H1 (cell line): ENCODE measurements around the gene ZC3H8. TPM values are rescaled to one million over a fixed set of nuclear protein-coding genes. Genes with fewer than 3 reads are reported as not detected.

Experiments used
- CTCF ChIA-PET: fragments of 300-600 bp; sonication (Branson Sonifier 250); formaldehyde crosslinking; loops from one replicate; lab custom pipeline; 2021; ENCODE audit not compliant: partially characterized antibody; lab: Charles Lee
- POLR2A ChIA-PET: fragments of 300-600 bp; sonication (Branson Sonifier 250); formaldehyde crosslinking; loops from one replicate; lab custom pipeline; 2021; ENCODE audit warnings: inconsistent platforms; ENCODE audit not compliant: partially characterized antibody; lab: Charles Lee
- DNase-seq, 2 experiments: peaks; one replicate each; pipeline versions ENCODE4 v3.0.0 to v3.0.0-alpha.2; 2010 to 2022; ENCODE audit warnings: low spot score in 2 of 2, low read depth in 1 of 2, mixed read lengths in 1 of 2
- FAIRE-seq: peaks from 2 replicates; lab custom pipeline; 2011; peaks lifted over from hg19 to GRCh38; lab: Jason Lieb, UNC
- H2AFZ ChIP-seq: 2 replicates; pipeline ENCODE4 v1.8.1; 2012; ENCODE audit warnings: low read length, inconsistent platforms
- H2AK5ac ChIP-seq: 2 replicates; pipeline ENCODE4 v1.6.1; 2013; ENCODE audit warnings: low read depth, low read length
- H2BK120ac ChIP-seq: replicated peaks from 2 replicates; pipeline ENCODE3; 2013; ENCODE audit warnings: low read depth, low read length, inconsistent platforms
- H2BK12ac ChIP-seq: 2 replicates; pipeline ENCODE4 v1.6.1; 2013; ENCODE audit warnings: low read depth, low read length
- H2BK15ac ChIP-seq: 2 replicates; pipeline ENCODE4 v1.6.1; 2013; ENCODE audit warnings: low read length
- H2BK20ac ChIP-seq: 2 replicates; pipeline ENCODE4 v1.6.1; 2013; ENCODE audit warnings: low read length
- H2BK5ac ChIP-seq: 2 replicates; pipeline ENCODE4 v1.6.1; 2013; ENCODE audit warnings: low read depth, low read length
- H3K14ac ChIP-seq: 2 replicates; pipeline ENCODE4 v1.6.1; 2013; ENCODE audit warnings: inconsistent platforms; ENCODE audit not compliant: insufficient read length
- H3K18ac ChIP-seq: 2 replicates; pipeline ENCODE4 v1.6.1; 2013; ENCODE audit warnings: low read length; ENCODE audit errors: extremely low read depth
- H3K23ac ChIP-seq: 2 replicates; pipeline ENCODE4 v1.6.1; 2013; ENCODE audit warnings: inconsistent platforms; ENCODE audit not compliant: insufficient read length
- H3K23me2 ChIP-seq: 2 replicates; pipeline ENCODE4 v1.6.1; 2013; ENCODE audit warnings: low read depth, low read length
- H3K27ac ChIP-seq: 2 replicates; pipeline ENCODE4 v1.6.1; 2011; ENCODE audit warnings: low read depth, low read length, inconsistent platforms
- H3K27me3 ChIP-seq, 4 experiments: replicated peaks in 1 of 4; 1 replicate in 1 of 4; 2 replicates in 3 of 4; pipeline versions ENCODE4 v1.6.1 to v1.8.1; 2011 to 2013; ENCODE audit warnings: low read length in 3 of 4, mild to moderate bottlenecking in 3 of 4, inconsistent platforms in 2 of 4, mixed read lengths in 2 of 4, moderate library complexity in 1 of 4; ENCODE audit not compliant: control insufficient read depth in 3 of 4, insufficient read depth in 3 of 4; ENCODE audit errors: extremely low read depth in 1 of 4
- H3K36me3 ChIP-seq, 4 experiments: 2 replicates each; pipeline versions ENCODE4 v1.6.1 to v1.8.1; 2011 to 2013; ENCODE audit warnings: mild to moderate bottlenecking in 4 of 4, low read length in 3 of 4, moderate library complexity in 2 of 4, control low read depth in 1 of 4, inconsistent platforms in 1 of 4; ENCODE audit not compliant: insufficient read depth in 4 of 4, control insufficient read depth in 2 of 4
- H3K4ac ChIP-seq: replicated peaks from 2 replicates; pipeline ENCODE3; 2013; ENCODE audit warnings: low read length, low read depth, mixed read lengths, inconsistent platforms; ENCODE audit not compliant: insufficient read length
- H3K4me1 ChIP-seq, 4 experiments: replicated peaks in 1 of 4; 1 replicate in 1 of 4; 2 replicates in 3 of 4; pipeline versions ENCODE4 v1.6.1 to v1.8.1; 2011 to 2013; ENCODE audit warnings: low read length in 3 of 4, inconsistent platforms in 2 of 4, mixed read lengths in 1 of 4; ENCODE audit not compliant: insufficient read depth in 4 of 4, control insufficient read depth in 3 of 4
- H3K4me2 ChIP-seq, 2 experiments: 2 replicates each; pipeline versions ENCODE4 v1.6.1 to v1.8.1; 2011 to 2013; ENCODE audit warnings: low read depth in 2 of 2, low read length in 2 of 2, control low read depth in 1 of 2, inconsistent platforms in 1 of 2, mild to moderate bottlenecking in 1 of 2; ENCODE audit not compliant: insufficient read depth in 1 of 2
- H3K4me3 ChIP-seq, 4 experiments: fragments of 200-600, 300-600 bp in 1 of 4; sonication (generic), shearing (Covaris generic), sonication (Bioruptor Twin) in 1 of 4; 2 replicates each; pipeline versions ENCODE4 v1.5.1 to v1.8.1; 2011 to 2016; ENCODE audit warnings: low read length in 4 of 4, low read depth in 3 of 4, control low read depth in 2 of 4, inconsistent platforms in 2 of 4, mild to moderate bottlenecking in 2 of 4, mixed read lengths in 1 of 4, moderate library complexity in 1 of 4; ENCODE audit not compliant: insufficient read depth in 2 of 4; ENCODE audit errors: extremely low read depth in 1 of 4
- H3K56ac ChIP-seq: replicated peaks from 2 replicates; pipeline ENCODE3; 2013; ENCODE audit warnings: low read depth, mild to moderate bottlenecking, mixed read lengths, low read length, inconsistent platforms; ENCODE audit not compliant: insufficient read length
- H3K79me1 ChIP-seq: 2 replicates; pipeline ENCODE4 v1.6.1; 2013; ENCODE audit warnings: low read depth, low read length, control low read depth
- H3K79me2 ChIP-seq, 2 experiments: 2 replicates each; pipeline versions ENCODE4 v1.6.1 to v1.8.1; 2012 to 2013; ENCODE audit warnings: low read length in 2 of 2, mild to moderate bottlenecking in 2 of 2, inconsistent platforms in 1 of 2; ENCODE audit not compliant: insufficient read depth in 2 of 2, control insufficient read depth in 1 of 2
- H3K9ac ChIP-seq, 4 experiments: replicated peaks in 1 of 4; 1 replicate in 1 of 4; 2 replicates in 3 of 4; pipeline versions ENCODE4 v1.6.1 to v1.8.1; 2011 to 2013; ENCODE audit warnings: low read depth in 3 of 4, low read length in 3 of 4, control low read depth in 2 of 4, mild to moderate bottlenecking in 2 of 4, moderate library complexity in 2 of 4, inconsistent platforms in 1 of 4; ENCODE audit errors: extremely low read depth in 1 of 4
- H3K9me3 ChIP-seq, 2 experiments: 2 replicates each; pipeline versions ENCODE4 v1.6.1 to v1.8.1; 2012 to 2013; ENCODE audit warnings: mild to moderate bottlenecking in 2 of 2, moderate library complexity in 2 of 2, control low read depth in 1 of 2, inconsistent platforms in 1 of 2, low read depth in 1 of 2, low read length in 1 of 2, mixed read lengths in 1 of 2; ENCODE audit not compliant: insufficient read depth in 2 of 2
- H4K20me1 ChIP-seq, 2 experiments: replicated peaks in 1 of 2; 2 replicates each; pipeline versions ENCODE3 to v1.8.1; 2011 to 2013; ENCODE audit warnings: inconsistent platforms in 2 of 2, low read length in 2 of 2, mild to moderate bottlenecking in 1 of 2; ENCODE audit not compliant: insufficient read depth in 2 of 2, control insufficient read depth in 1 of 2
- H4K5ac ChIP-seq: 2 replicates; pipeline ENCODE4 v1.6.1; 2013; ENCODE audit warnings: low read length, low read depth, mixed read lengths, inconsistent platforms; ENCODE audit not compliant: insufficient read length
- H4K8ac ChIP-seq: 2 replicates; pipeline ENCODE4 v1.8.0; 2013; ENCODE audit warnings: mild to moderate bottlenecking, moderate library complexity, low read length, inconsistent platforms; ENCODE audit not compliant: insufficient read depth; ENCODE audit errors: extremely low read depth
- H4K91ac ChIP-seq: replicated peaks from 2 replicates; pipeline ENCODE3; 2013; ENCODE audit warnings: low read length, mixed read lengths, inconsistent platforms; ENCODE audit not compliant: insufficient read length
- E2F6 ChIP-seq: IDR thresholded peaks from 2 replicates; pipeline ENCODE4 v1.6.1; 2012; ENCODE audit warnings: inconsistent platforms
- EZH2 ChIP-seq: fragments of 200-600 bp; sonication (generic); IDR thresholded peaks from 2 replicates; pipeline ENCODE4 v1.7.1; 2012; ENCODE audit warnings: low read depth, mild to moderate bottlenecking, moderate library complexity, low read length, inconsistent platforms; ENCODE audit not compliant: severe bottlenecking
- WGBS, 2 experiments: shearing (Covaris generic) in 1 of 2; methylation state at CpG; one replicate each; pipeline versions ENCODE4 v1.1.6 to v1.1.7; 2013 to 2015; ENCODE audit warnings: low lambda C conversion rate in 2 of 2, mixed read lengths in 2 of 2, inconsistent platforms in 1 of 2, low coverage in 1 of 2, missing lambda C conversion rate in 1 of 2; ENCODE audit not compliant: insufficient replicate concordance in 2 of 2, insufficient coverage in 1 of 2, insufficient read length in 1 of 2; ENCODE audit errors: extremely low coverage in 1 of 2, missing lambda C conversion rate in 1 of 2; 5-methylcytosine and 5-hydroxymethylcytosine counted together
- polyA plus RNA-seq, 7 experiments: library from polyadenylated mRNA; depleted of rRNA in 3 of 7; stranded (reverse) in 5 of 7; unstranded in 2 of 7; fragments of >200 nt in 5 of 7; fragments of 200-250 nt in 2 of 7; gene quantifications; 1 replicate in 5 of 7; 2 replicates in 1 of 7; 4 replicates in 1 of 7; pipeline versions ENCODE4 v1.2.1 to v1.2.3, GENCODE V29; 2011 to 2013; ENCODE audit warnings: missing spikeins in 2 of 7, mixed read lengths in 2 of 7
- total RNA-seq: library from RNA; stranded (reverse); fragmentation: NEBNext Ultra II Directional; extraction: Animal tissue kit (Norgen Biotek cat#: 25700); gene quantifications from 2 replicates; pipeline ENCODE4 v1.2.1, GENCODE V29; 2021

ZC3H8 gene
- total and polyA plus RNA-seq, 2 of the 8 experiments (the other 6 are each of a cell fraction or from before 2014, with no cell fraction given): 1.9 to 7.1 TPM

DNA sequence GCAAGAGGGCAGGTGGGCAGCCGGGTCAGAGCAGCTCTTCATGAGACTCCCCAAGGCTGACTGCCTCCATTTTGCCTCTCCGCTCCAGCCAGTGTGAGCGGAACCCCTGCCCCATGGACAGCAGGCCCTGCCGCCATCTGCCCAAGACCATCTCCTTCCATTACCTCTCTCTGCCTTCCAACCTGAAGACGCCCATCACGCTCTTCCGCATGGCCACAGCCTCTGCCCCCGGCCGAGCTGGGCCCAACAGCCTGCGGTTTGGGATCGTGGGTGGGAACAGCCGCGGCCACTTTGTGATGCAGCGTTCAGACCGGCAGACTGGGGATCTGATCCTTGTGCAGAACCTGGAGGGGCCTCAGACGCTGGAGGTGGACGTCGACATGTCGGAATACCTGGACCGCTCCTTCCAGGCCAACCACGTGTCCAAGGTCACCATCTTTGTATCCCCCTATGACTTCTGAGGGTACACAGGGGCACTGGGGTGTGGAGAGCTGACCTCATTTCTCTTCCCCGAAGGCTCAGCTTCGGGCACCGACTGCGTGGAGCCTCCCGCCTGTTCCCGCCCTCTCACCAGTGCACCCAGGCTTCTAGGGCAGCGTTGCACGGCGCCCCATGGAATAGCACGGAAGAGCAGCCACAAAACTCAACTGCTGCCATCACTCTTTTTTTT, 67.7 kb downstream of the ZC3H8 start:
- Histone ChIP-seq H3K79me2 (no peaks in the 10 kb centered on the region), H4K5ac (no peak overlapping the region), H3K27ac (no peak overlapping the region), H3K23ac (no peak overlapping the region), H2BK20ac (no peak overlapping the region), H3K23me2 (no peaks in the 10 kb centered on the region), H3K79me1 (no peaks in the 10 kb centered on the region), H3K36me3 (no peaks in the 10 kb centered on the region), H2BK12ac (no peak overlapping the region), H3K9ac (no peak overlapping the region), H4K91ac (no peak overlapping the region), H2AK5ac (no peak overlapping the region), H3K4me1 (peaks cover 0 to 2% (median under 1%) of the 10 kb centered on the region in 4 experiments; a peak in 2 of 7 replicates), H3K4me2 (no peak overlapping the region), H4K20me1 (peaks cover 0 to 1% of the 10 kb centered on the region in 2 experiments), H3K9me3 (peaks cover 0 to 9% of the 10 kb centered on the region in 2 experiments; a peak in 1 of 4 replicates), H2AFZ (no peak overlapping the region), H2BK15ac (no peak overlapping the region), H3K27me3 (peaks cover 0 to 6% (median 4%) of the 10 kb centered on the region in 4 experiments; a peak in 3 of 7 replicates), H3K14ac (no peak overlapping the region), H4K8ac (peak overlapping the region; percentile 42; the same call in 1 of the 2 replicates), H2BK5ac (no peak overlapping the region), H3K4ac (no peak overlapping the region), H3K56ac (no peak overlapping the region), H3K18ac (no peak overlapping the region), H3K4me3 (no peak overlapping the region), H2BK120ac (no peak overlapping the region)
- POLR2A ChIA-PET: no interaction called here
- FAIRE-seq (no peak), DNase-seq (peak in 1 of 2 experiments; percentile 33)
- CTCF ChIA-PET: interaction anchor here (0.6 to 0.9 kb wide), 3 partner anchors 9 to 138 kb away, joined by 3 read pairs; no protein-coding TSS in a partner anchor
- TF ChIP-seq EZH2 (no peak), E2F6 (0 out of 2 replicates have a peak, but pooled peaks have one; percentile 40)
- WGBS, 2 experiments: 94% methylated on average over 31 of the region's 31 CpGs; no CpG with 5 or more reads in 1 of the 2 experiments
